HG03108 (cell line): Measurements from ENCODE around the gene FAM227A.
A peak's percentile ranks its signal among the peaks of the same experiment; 100 is the strongest.

Source experiments
- ATAC-seq: cut with Tn5 transposase; IDR thresholded peaks from one replicate; pipeline ENCODE4 v1.9.1; 2021; ENCODE audit warnings: moderate library complexity; ENCODE audit not compliant: unreplicated experiment

FAM227A gene

DNA sequence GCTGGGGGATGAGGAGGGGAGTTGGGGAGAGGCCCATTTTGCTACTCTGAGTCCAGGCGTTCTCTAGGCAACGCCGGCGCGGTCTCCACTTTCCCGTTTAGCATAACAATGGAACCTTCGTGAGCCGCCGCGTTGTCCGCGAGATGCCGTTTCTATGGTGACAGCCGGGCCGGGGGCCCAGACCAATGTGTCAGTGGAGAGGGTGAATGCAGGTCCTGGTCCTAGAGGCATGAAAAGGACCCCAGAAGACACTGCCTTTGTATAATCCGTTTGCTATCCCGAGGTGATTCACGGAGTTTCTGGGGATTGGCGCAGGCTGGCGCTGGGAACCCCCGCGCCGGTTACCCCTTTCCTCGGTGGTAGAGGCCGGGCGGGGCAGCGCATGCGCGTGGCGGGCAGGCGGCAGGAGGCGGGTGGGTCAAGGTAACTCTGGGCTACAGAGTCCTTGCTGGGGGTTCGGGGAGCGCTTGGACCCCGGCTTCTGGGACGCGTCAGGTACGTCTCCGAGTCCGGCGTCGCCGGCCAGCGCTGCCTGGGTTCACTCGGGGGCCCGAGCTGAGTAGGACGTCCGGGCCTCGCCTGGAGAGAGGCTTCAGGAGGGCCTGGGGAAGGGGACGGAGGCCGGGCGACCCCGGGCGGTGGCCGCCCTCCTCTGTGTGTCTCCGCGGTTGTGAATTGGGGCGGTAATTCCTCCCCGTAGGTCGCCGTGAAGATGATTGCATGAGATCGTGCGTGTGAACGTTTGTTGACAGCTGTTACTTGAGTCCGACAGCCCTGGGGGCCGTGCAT is at the start of gene FAM227A, which contains the start of gene CBY1:
Gene FAM227A, minus strand, starts transcription at position 137 of the 789 bp plus-strand sequence. CDS start 6,224 bp downstream, outside the sequence.
Gene CBY1, plus strand, starts transcription at position 383 of the 789 bp plus-strand sequence. CDS start 11,417 bp downstream, outside the sequence.
- ATAC-seq, result peak; percentile 58

DNA sequence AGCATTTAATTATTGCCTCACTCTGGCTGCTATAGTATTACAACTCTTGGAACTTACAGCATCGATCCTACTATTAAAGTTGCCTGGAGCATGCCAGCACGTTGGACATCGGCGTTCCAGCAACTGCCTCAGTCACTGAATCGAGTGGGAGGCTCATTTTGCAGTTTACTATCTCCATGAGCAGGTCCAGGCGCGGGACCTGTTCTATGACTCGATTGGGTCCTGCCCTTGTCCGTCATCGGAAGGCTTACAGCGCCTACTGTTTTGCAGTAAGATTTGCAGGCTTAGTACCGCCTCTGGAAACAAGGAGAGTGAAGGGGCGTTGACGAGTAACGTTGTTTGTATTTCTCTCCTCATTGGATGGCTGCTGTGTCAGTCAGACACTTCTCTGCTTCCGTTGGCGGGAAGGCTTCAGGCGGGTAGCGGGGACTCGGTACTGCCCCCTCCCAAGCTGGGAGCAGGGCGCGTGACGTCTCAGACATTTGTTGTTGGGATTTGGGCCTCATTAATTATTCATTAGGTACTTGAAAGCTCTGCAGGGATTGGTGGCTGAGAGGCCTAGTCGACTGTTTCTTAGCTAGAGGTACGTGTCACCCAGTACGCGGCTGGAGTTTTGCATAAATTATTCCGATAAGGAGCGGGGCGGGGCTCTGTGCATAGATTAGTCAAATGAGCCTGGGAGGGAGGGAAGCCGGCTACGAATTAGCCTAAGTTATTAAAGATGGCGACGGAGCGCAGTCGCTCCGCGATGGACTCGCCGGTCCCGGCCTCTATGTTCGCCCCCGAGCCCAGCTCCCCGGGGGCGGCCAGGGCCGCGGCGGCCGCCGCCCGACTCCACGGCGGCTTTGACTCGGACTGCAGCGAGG is 49.3 kb upstream of the FAM227A start, which contains the start of gene GTPBP1:
Gene GTPBP1, plus strand, starts transcription at position 710 of the 866 bp plus-strand sequence. Its CDS starts 12 bp downstream, at position 722.
- peak; percentile 64 for ATAC-seq

DNA sequence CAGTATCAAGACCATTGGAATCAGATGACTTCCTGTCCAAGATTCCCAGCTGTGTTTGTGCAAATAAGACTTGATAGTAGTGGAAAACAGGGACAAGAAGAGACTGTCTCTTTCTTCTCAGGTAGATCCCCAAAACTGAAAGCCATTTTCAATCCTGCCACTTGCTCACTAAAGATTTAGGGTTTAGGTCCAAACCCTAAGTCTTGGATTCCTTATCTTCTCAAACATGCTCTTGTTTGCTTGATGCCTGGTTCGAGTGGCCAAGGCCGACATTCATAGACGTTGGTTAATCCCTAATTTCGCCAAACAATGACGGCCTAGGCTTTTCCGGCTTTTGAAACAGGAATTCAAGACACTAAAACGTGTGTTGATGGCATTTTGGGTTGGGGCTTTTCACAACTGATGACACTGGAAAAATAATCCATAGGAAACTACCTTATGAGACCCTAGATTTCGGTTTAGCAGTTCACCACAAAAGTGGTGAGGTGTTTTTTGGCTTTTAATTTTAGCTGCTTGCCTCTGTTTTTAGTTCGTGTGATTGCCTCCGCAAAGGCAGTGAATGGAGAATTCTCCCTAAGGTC is 48.6 kb upstream of the FAM227A start:
- no peak for ATAC-seq

DNA sequence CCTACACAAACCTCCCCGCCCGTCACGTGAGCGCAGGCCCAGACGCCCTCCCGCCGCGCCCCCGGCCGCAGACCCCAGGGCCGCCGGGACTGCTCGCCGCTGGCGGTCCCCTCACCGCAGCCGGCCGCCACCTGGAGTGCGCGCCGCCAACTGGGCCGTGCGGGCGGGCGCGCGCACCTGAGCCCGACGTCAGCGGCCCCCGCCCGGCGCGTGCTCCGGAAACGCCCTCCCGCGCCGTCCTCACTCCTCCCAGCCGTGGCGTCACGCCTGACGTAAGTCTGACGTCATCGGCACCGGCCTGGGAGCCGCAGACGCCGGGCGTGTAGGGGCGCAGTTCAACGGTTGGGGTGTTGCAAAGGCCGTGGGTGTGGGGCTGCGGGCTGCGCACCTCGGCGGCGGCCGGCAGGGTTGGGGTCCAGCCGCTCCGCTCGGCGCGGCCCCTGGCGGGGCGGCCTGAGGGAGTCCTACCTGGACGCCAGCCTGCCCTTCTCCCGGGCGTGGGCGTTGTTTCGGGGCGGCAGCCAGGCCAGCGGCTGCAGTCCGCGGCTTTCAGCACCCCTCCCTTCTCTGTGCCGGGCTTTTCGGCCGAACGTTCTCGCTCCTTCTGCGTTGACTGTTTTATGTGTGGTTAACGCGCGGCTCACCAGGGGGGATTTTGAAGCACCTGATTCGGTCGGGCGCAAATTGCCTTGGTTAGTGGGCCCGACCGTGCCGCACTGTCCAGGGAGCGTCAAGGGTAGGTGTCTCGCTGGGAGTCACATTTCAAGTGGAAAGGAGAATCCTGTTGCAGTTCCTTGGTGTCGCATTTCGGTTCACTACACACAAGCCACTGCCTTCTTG is 44.8 kb upstream of the FAM227A start, which contains the start of gene JOSD1:
Gene JOSD1, minus strand, starts transcription at position 155 of the 840 bp plus-strand sequence. CDS start 956 bp downstream, outside the sequence.
- peak; percentile 35 for ATAC-seq

DNA sequence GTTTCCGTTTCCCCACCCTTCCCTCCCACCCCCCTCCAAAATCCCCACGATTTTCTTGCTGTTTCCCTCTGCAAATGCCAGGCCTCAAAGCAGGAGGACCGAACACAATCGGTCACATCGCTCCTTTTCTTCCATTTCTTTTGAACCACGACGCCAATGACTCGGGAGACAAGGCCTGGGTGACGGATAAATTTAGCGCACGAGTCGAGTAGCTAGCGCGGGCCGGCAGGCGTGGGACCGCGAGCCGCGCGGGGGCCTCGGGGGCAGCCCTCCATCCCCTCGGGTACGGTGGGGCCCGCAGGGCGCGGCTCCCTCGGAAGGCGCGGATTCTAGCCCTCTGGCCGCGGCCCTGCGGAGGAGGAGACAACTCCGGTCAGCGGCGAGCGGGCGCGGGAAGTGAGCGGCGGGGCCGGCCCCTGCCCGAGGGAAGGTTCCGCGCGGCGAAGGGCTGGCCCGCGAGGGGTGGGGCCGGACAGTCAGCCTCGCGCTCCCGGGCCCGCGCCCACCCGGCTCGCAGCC is 44.1 kb upstream of the FAM227A start:
- peak; percentile 17 for ATAC-seq

DNA sequence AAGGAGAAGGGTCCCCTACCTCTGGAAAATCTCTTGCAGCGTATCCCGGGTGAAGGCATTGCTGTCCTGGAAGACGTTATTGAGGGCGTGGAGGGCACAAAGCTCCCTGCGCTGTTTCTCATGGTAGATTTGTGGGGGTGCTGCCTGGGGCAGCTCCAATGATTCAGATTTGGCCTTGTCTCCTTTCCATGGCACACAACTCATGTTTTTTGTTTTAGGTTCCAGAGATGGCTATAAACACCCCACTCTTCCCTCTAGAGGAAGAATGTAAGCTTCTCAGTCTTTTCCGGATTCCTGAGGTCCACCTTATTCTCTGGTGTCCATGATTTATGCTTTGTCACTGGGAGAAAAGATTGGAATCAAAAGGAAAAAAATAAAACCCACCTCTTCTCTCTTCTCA is 43.6 kb upstream of the FAM227A start:
- no peak for ATAC-seq

DNA sequence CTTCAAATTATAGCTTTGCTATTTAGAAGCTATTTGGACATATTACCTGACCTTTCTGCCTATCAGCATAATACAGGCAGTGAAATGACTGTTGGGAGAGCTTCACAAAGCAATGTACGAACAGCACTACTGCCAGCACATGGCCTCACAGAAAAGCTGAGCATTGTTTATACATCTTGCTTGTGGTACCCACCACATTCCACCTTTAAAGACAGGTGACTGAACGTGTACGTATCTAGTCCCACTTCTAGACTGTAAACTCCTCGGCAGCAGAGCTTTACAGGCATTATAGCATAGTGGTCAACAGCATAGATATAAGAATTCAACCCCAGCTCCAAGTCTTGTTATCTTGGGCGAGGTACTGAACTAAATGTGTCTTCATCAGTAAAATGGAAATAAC is 43.0 kb upstream of the FAM227A start:
- ATAC-seq, result no peak

DNA sequence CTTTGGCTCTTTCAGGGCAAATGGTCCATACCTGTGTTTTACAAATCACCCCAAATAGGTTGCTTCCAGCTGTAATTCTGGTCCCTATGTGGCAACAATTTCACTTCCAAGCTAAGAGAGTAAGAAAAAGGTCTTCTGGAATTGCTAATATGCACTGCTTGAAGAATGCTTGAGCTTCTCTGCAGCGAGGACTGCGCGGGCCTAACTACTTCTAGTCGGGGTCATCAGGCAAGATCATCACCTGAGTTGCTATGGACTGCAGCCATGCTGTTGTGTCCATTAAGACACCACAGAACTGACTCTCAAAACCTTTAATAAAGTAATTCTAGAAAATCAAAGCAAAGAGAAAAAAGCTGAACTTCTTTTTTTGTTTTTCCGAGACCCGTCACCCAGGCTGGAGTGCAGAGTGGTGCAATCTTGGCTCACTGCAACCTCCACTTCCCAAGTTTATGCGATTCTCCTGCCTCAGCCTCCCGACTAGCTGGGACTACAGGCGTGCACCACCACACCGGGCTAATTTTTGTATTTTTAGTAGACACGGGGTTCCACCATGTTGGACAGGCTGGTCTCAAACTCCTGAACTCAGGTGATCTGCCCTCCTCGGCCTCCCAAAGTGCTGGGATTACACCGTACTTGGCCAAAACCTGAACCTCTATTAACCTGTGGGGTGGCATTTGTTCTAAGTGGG is 42.4 kb upstream of the FAM227A start:
- no peak for ATAC-seq

DNA sequence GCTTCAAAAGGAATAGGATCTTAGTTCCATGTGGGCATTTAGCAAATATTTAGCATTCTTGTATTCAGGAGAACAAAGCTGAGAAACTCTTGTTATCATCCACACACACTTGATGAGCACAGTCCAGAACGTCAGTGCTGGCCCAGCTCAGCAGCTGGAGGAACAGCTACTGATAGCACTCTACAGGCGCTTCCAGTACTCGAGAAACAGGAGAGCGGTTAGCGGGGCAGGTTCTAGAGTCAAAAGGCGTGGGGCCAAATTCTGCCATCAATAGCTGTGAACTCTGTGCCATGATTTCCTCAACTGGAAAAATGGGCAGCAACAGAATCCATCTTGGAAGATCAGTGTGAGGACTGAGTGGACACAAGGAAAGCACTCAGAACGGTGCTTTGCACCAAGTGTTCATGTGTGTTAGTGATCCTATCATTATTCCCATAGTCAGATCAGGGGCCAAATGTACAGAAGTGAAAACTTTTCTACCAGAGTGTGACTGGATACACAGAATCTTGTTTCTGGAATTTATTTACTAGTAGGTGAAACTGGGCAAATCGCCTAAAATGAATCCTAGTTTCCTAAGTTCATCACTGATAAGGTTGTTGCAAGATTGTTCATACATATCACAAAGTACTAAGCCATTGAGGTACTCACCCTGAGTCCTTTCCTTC is 41.4 kb upstream of the FAM227A start:
- ATAC-seq, result no peak

DNA sequence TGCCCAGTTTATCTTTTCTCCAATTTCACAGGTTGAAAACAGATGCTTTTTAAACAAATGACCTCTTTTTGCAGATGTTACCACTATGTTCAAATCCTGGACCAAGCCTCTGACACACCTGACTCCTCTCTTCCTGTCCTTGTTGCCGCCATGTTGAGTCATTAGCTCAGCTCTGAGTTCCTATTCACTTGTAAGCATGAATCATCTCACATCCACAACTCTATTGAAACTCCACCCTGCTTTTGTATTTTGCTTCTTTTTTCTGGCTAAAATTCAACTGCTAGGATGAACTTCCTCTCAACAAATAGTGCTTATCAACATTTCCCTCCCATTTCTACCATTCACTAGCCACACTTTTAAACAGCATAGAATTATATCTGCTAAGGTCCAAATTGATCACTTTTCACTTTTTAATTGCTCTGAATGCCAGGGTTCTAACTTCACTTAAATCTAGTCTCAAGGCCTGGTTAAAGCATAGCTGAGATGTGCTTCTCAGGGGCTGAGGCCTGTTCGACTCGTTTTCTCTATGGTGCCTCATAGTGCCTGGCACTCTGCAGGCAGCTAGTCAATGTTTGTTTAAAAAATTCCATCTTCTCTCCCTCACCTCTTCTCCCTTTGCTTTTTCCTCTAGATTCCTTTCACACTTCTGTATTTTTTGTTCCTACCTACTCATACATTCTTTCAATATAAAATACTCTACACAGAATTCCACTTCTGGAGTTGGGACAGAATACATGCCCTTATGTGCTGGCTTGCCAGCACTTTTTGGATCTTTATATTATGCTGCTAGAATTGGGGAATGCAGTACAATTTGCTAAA is 40.6 kb upstream of the FAM227A start:
- ATAC-seq, result no peak

DNA sequence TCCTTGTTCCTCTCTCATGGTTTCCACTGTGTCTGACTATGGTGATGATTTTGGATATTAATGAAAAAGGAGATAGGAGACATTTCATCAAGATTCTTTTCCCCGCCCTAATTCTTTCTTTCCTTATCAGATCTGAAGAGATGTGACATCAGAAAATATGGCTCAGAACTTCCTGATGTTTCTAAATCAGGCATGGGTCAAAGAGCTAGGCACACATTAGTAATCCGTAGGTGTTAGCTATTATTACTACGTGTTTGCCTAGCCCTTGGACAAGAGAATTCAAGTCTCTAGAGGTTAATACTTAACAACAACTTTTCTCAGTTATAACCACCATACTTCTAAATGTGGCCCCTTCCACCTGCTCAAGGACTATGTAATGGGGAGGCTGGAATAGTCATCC is 38.7 kb upstream of the FAM227A start:
- no peak for ATAC-seq

DNA sequence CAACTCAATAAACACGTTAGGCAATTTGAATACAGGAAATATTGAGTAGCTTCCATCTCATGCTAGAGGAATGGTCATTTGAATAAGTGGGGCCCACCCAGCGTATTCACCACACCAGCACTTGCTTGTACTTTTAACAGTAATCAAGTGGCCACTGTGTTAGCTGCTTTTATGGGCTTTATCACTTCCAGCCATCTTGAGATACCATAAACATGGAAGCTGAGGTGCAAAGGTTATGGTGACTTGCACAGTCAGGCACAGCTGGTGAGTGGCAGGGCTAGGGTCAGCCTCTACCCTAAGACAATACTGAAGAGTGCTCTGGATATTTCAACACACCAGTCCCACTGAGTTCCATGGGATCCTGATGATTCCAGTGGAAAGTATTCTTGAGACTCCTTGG is 37.9 kb upstream of the FAM227A start:
- no peak for ATAC-seq

DNA sequence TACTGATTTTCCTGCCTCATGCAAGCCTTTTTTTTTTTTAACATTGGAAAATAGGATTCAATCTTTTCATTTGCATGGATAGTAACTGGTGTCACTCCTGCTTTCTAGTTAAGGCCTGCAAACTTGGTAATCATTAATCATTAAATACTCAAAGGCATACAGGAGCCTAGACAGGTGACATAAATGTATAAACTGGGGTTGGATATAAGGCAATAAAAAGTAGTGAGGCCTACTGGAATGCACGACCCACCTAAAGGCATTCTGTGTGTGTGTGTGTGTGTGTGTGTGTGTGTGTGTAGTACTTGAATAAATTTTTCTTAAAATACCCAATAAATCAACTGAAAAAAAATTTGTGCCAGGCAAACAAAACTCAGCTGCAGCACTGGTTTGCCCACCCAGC is 33.5 kb upstream of the FAM227A start:
- ATAC-seq, result no peak

DNA sequence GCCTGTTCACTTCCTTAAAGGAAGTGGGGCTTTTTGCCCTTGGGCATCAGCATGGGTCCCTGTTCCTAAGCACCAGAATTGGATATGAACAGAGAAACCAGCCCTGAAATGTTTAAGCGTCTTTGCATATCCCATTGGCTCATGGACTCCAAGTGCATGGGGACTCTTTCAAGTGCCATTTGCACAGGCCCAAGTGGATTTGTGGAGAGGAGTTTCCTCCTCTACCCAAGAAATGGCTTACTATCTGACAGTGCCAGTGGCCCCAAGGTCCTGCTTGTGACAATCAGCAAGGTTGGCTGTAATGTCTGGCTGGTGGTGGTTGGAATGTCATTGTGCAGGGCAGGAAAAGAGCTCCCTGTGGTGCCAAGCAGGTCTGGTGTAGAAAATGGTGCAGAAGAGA is 29.6 kb upstream of the FAM227A start:
- no peak for ATAC-seq

DNA sequence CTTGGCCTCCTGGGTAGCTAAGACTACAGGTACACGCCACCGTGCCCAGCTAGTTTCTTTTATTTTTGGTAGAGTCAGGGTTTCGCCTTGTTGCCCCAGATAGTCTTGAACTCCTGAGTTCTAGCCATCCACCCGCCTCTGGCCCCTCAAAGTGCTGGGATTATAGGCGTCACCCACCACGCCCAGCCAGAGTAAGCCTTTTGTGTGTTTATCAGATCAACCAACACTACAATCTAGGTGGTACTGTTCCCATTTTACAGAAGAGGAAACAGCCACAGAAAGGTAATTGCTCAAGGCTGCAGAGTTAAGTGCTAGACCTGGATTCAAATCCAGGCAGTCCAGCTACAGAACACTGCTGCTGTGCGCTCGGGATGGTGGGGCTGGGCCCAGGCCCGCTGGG is 28.7 kb upstream of the FAM227A start:
- no peak for ATAC-seq

DNA sequence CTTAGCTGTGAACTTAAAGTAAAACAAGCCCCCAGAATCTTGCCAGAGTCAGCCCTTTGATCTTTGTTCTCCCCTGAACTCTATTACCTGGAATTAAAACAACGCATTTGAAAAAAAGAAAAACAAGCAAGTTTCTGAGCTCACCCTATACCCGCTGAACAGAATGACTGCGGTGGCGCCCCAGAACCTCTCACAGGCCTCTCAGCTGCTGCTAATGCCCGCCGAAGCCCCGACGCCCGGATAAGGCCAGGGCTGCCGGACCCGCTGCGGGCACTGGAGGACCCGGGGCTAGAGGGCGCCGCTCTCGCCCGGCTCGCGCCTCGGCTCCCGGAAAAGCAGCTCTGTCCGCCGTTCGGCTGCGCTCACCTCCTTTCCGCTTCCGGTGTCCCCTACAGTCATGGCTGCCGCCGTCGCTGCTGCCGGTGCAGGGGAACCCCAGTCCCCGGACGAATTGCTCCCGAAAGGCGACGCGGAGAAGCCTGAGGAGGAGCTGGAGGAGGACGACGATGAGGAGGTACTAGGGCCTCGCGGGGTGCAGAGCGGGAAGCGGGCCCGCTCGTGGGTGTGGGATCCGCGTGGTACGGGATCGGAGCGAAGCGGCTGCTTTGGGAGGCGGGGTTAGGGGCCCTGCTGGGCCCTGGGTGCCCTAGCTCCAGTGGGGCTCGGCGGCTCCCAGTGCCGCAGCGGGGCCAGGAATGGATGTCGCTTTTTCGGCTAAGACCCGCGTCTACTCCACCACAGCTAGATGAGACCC is 25.6 kb upstream of the FAM227A start, which contains the start of gene TOMM22:
Gene TOMM22, plus strand, starts transcription at position 376 of the 754 bp plus-strand sequence. Its CDS starts 22 bp downstream, at position 398.
- peak; percentile 94 for ATAC-seq

DNA sequence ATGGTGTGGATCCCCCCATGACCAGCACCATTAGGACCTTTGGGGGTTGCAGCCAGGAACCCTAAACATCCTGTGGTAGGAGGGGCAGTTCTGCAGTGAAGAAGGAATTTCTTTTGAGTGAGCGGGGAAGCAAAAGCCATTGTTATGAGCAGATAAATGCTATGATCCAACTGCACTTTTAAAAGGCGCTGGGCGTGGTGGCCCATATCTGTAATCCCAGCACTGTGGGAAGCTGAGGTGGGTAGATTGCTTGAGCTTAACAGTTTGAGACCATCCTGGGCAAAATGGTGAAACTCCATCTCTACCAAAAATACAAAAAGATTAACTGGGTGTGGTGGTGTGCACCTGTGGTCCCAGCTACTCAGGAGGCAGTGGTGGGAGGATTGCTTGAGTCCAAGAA is 19.6 kb upstream of the FAM227A start:
- ATAC-seq, result no peak
